ENCODE measurements around the gene TPRG1L.

Gene TPRG1L

DNA sequence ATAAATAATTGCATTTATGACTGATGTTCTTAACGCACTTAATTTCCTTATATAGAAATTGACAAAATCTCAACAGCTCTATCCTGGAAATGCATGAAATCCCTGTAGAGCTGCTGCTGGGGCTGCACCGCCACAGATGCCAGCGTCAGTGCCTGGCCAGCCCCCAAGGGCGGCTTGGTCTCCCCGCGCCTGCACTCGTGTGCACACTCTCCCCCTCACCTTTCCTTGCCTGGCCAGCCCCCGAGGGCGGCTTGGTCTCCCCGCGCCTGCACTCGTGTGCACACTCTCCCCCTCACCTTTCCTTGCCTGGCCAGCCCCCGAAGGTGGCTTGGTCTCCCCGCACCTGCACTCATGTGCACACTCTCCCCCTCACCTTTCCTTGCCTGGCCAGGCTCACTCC lies 11.3 kb downstream of the TPRG1L start:
- DNase-seq (ENCODE audit: low read depth in 1 of 2, low spot score in 1 of 2), result no peak
- H3K27ac ChIP-seq (replicated peaks), result no peak overlapping the region
- TF ChIP-seq, protein P1, sequence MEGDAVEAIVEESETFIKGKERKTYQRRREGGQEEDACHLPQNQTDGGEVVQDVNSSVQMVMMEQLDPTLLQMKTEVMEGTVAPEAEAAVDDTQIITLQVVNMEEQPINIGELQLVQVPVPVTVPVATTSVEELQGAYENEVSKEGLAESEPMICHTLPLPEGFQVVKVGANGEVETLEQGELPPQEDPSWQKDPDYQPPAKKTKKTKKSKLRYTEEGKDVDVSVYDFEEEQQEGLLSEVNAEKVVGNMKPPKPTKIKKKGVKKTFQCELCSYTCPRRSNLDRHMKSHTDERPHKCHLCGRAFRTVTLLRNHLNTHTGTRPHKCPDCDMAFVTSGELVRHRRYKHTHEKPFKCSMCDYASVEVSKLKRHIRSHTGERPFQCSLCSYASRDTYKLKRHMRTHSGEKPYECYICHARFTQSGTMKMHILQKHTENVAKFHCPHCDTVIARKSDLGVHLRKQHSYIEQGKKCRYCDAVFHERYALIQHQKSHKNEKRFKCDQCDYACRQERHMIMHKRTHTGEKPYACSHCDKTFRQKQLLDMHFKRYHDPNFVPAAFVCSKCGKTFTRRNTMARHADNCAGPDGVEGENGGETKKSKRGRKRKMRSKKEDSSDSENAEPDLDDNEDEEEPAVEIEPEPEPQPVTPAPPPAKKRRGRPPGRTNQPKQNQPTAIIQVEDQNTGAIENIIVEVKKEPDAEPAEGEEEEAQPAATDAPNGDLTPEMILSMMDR (IDR thresholded peaks at IDR 0.05; ENCODE audit: insufficient read depth, low read length), result no peak
- TF ChIP-seq POLR2AphosphoS5 (IDR thresholded peaks at IDR 0.05; ENCODE audit: low read depth) (no peak), SPI1 (IDR thresholded peaks at IDR 0.05; ENCODE audit: borderline replicate concordance, low read depth) (no peak), GABPA (IDR thresholded peaks at IDR 0.05; ENCODE audit: low read depth) (no peak)
- TF ChIP-seq, protein P2, sequence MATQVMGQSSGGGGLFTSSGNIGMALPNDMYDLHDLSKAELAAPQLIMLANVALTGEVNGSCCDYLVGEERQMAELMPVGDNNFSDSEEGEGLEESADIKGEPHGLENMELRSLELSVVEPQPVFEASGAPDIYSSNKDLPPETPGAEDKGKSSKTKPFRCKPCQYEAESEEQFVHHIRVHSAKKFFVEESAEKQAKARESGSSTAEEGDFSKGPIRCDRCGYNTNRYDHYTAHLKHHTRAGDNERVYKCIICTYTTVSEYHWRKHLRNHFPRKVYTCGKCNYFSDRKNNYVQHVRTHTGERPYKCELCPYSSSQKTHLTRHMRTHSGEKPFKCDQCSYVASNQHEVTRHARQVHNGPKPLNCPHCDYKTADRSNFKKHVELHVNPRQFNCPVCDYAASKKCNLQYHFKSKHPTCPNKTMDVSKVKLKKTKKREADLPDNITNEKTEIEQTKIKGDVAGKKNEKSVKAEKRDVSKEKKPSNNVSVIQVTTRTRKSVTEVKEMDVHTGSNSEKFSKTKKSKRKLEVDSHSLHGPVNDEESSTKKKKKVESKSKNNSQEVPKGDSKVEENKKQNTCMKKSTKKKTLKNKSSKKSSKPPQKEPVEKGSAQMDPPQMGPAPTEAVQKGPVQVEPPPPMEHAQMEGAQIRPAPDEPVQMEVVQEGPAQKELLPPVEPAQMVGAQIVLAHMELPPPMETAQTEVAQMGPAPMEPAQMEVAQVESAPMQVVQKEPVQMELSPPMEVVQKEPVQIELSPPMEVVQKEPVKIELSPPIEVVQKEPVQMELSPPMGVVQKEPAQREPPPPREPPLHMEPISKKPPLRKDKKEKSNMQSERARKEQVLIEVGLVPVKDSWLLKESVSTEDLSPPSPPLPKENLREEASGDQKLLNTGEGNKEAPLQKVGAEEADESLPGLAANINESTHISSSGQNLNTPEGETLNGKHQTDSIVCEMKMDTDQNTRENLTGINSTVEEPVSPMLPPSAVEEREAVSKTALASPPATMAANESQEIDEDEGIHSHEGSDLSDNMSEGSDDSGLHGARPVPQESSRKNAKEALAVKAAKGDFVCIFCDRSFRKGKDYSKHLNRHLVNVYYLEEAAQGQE (IDR thresholded peaks at IDR 0.05; ENCODE audit: insufficient replicate concordance, low read depth), result no peak
- H3K27me3 ChIP-seq (ENCODE audit: insufficient read depth, poor library complexity, severe bottlenecking), result no peaks in the 10 kb centered on the region
- no peak overlapping the region for H3K4me3 ChIP-seq (replicated peaks; ENCODE audit: insufficient read depth, low read length)

- DNase-seq (ENCODE audit: low read depth in 1 of 2, low spot score in 1 of 2), result no peak
- no peak overlapping the region for H3K4me3 ChIP-seq (replicated peaks; ENCODE audit: insufficient read depth, low read length)
- no peaks in the 10 kb centered on the region for H3K27me3 ChIP-seq (ENCODE audit: insufficient read depth, poor library complexity, severe bottlenecking)
- no peak overlapping the region for H3K27ac ChIP-seq (replicated peaks)
- TF ChIP-seq GABPA (IDR thresholded peaks at IDR 0.05; ENCODE audit: low read depth), result no peak
- no peak for TF ChIP-seq POLR2AphosphoS5 (IDR thresholded peaks at IDR 0.05; ENCODE audit: low read depth)
- TF ChIP-seq, protein P1 (IDR thresholded peaks at IDR 0.05; ENCODE audit: insufficient read depth, low read length), result no peak
- TF ChIP-seq, protein P2 (IDR thresholded peaks at IDR 0.05; ENCODE audit: insufficient replicate concordance, low read depth), result no peak
- no peak for TF ChIP-seq SPI1 (IDR thresholded peaks at IDR 0.05; ENCODE audit: borderline replicate concordance, low read depth)
Observed at GRCh38 chr1:3636531-3636930, 11.7 kb downstream of the TPRG1L start.

GRCh38 chr1:3638027-3638426 lies 13.2 kb downstream of the TPRG1L start:
- H3K27me3 ChIP-seq (ENCODE audit: insufficient read depth, poor library complexity, severe bottlenecking), result no peaks in the 10 kb centered on the region
- DNase-seq (ENCODE audit: low read depth in 1 of 2, low spot score in 1 of 2), result no peak
- no peak overlapping the region for H3K27ac ChIP-seq (replicated peaks)
- TF ChIP-seq GABPA (IDR thresholded peaks at IDR 0.05; ENCODE audit: low read depth), result no peak
- TF ChIP-seq, protein P1 (IDR thresholded peaks at IDR 0.05; ENCODE audit: insufficient read depth, low read length), result no peak
- TF ChIP-seq SPI1 (IDR thresholded peaks at IDR 0.05; ENCODE audit: borderline replicate concordance, low read depth), result no peak
- TF ChIP-seq POLR2AphosphoS5 (IDR thresholded peaks at IDR 0.05; ENCODE audit: low read depth), result no peak
- TF ChIP-seq, protein P2 (IDR thresholded peaks at IDR 0.05; ENCODE audit: insufficient replicate concordance, low read depth), result no peak
- no peak overlapping the region for H3K4me3 ChIP-seq (replicated peaks; ENCODE audit: insufficient read depth, low read length)

Data from HL-60 (cell line).